Panc1 (cell line): ENCODE data around the gene SGMS1. TPM values are rescaled to one million over a fixed set of nuclear protein-coding genes. Genes with fewer than 3 reads are reported as not detected.

Source experiments
- ATAC-seq: fragments of 200-7000 bp; cut with Tn5 transposase; 2 replicates; pipeline ENCODE4 v1.9.1; 2020; ENCODE audit warnings: mild to moderate bottlenecking, moderate library complexity
- BruUV-seq: library from RNA; stranded (reverse); fragments of 400-500 nt; replicated peaks from 2 replicates; lab custom pipeline; 2021; lab: Mats Ljungman, UMichigan
- CTCF ChIA-PET: fragments of 300-600 bp; sonication (Branson Sonifier 250); formaldehyde crosslinking; loops from one replicate; lab custom pipeline; 2022; ENCODE audit warnings: antibody characterized with exemption; lab: Charles Lee
- POLR2A ChIA-PET: fragments of 300-600 bp; sonication (Branson Sonifier 250); formaldehyde crosslinking; loops from one replicate; lab custom pipeline; 2022; ENCODE audit warnings: antibody characterized with exemption; lab: Charles Lee
- DNase-seq: peaks from one replicate; pipeline ENCODE4 v3.0.0-alpha.2; 2010; ENCODE audit warnings: low read depth, low spot score
- H3K27ac ChIP-seq: 2 replicates; pipeline ENCODE4 v1.5.1; 2011; ENCODE audit warnings: mild to moderate bottlenecking, low read length, inconsistent platforms
- H3K27me3 ChIP-seq: fragments of 200-500 bp; sonication (Bioruptor generic); 2 replicates; pipeline ENCODE4 v1.6.0; 2014; ENCODE audit warnings: low read length, inconsistent platforms; ENCODE audit not compliant: control insufficient read depth, insufficient read depth
- H3K36me3 ChIP-seq: fragments of 200-500 bp; sonication (Bioruptor generic); 2 replicates; pipeline ENCODE4 v1.5.1; 2014; ENCODE audit warnings: inconsistent platforms, mild to moderate bottlenecking, low read length, moderate library complexity; ENCODE audit not compliant: control insufficient read depth, insufficient read depth
- H3K4me1 ChIP-seq: 2 replicates; pipeline ENCODE4 v1.5.1; 2011; ENCODE audit warnings: inconsistent platforms, mild to moderate bottlenecking, low read length, moderate library complexity; ENCODE audit not compliant: control insufficient read depth, insufficient read depth
- H3K4me3 ChIP-seq, 2 experiments: 2 replicates each; pipeline ENCODE4 v1.5.1; 2011 to 2012; ENCODE audit warnings: low read depth in 2 of 2, low read length in 2 of 2, mild to moderate bottlenecking in 2 of 2, inconsistent platforms in 1 of 2, moderate library complexity in 1 of 2
- H3K9me3 ChIP-seq: fragments of 200-500 bp; sonication (Bioruptor generic); 2 replicates; pipeline ENCODE4 v1.5.1; 2014; ENCODE audit warnings: low read depth, mild to moderate bottlenecking, inconsistent platforms, low read length, moderate library complexity; ENCODE audit not compliant: control insufficient read depth, insufficient read depth
- POLR2AphosphoS5 ChIP-seq: IDR thresholded peaks from 2 replicates; pipeline ENCODE4 v1.6.1; 2012; ENCODE audit warnings: mild to moderate bottlenecking, low read depth, low read length, moderate library complexity
- SIN3A ChIP-seq: IDR thresholded peaks from 2 replicates; pipeline ENCODE4 v1.6.1; 2012; ENCODE audit warnings: low read depth, mild to moderate bottlenecking, low read length, moderate library complexity, borderline replicate concordance; ENCODE audit not compliant: insufficient read depth
- TCF7L2 ChIP-seq: IDR thresholded peaks from 2 replicates; pipeline ENCODE4 v1.6.1; 2011; ENCODE audit warnings: mild to moderate bottlenecking, low read depth, low read length, inconsistent platforms
- in situ Hi-C: cut with HindIII; loops from 2 replicates; pipeline ENCODE4 v1.10.0; 2016; ENCODE audit warnings: low sequenced_read_pairs, low pct_unique_long_range_greater_than_20kb
- intact Hi-C: fragments of 100-400 bp; cut with micrococcal nuclease; formaldehyde crosslinking; loops from one replicate; pipeline ENCODE4 v1.10.0; 2022; ENCODE audit not compliant: unreplicated experiment
- total RNA-seq: library from RNA; stranded (reverse); gene quantifications from one replicate; pipeline ENCODE4 v1.2.1, GENCODE V29; 2021; ENCODE audit not compliant: unreplicated experiment
- TF ChIP-seq, protein P1 (sequence below): fragments of 450-650 bp; IDR thresholded peaks from 2 replicates; pipeline ENCODE4 v1.5.1; 2017; ENCODE audit warnings: mild to moderate bottlenecking
- TF ChIP-seq, protein P2 (sequence below), 2 experiments: IDR thresholded peaks; 2 replicates each; pipeline ENCODE4 v1.6.1; 2011 to 2012; ENCODE audit warnings: low read depth in 2 of 2, control low read depth in 1 of 2, low read length in 1 of 2, mild to moderate bottlenecking in 1 of 2, moderate library complexity in 1 of 2; ENCODE audit not compliant: insufficient read depth in 1 of 2

SGMS1 gene
- total RNA-seq, 1 experiment from 2014 or later, result 22.0 TPM

DNA sequence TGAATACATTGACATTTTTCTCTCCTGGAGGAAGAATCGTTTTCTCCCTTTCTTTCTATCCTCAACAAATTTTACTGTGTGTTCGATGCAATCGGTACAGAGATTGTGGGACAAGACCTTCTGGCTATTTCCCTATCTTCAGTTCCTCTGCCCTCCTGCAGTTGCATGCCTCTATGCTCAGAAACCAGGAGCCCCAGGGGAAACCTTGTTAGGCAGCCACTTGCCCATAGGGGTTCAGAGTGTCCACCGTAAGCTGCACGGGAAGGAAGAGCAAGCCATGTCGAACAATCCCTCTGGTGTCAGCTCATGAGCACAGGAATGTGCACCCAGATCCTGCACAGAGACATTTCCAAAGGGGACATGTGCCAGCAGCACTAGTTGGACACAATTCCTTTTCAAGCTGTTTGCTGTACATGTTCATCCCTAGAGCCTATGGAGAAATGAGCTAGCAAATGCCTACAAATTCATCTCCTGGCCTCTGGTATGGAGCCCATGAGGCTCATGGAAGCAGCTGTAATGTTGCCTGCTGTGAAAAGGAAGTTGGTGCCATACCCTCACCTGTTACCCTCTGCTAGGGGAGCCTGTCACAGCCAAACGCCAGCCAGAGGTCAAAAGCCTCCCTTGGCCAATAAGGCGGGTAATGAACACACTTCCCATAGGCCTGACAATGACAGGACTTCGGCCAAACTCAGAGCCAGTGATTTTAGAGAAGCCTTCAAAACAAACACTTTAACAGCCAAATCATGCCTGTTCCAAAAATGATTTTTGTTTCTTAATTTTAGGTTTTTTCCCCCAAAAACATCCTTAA, 336.6 kb downstream of the SGMS1 start:
- no peaks in the 10 kb centered on the region for H3K4me1 ChIP-seq
- BruUV-seq, result no TSS peak
- in situ Hi-C loops (no loop called here), intact Hi-C loops (no loop called here)
- ATAC-seq, result no peak
- ChIA-PET POLR2A (no interaction called here), CTCF (no interaction called here)
- H3K9me3 ChIP-seq, result no peaks in the 10 kb centered on the region
- no peak for DNase-seq
- H3K27ac ChIP-seq, result no peak overlapping the region
- no peak overlapping the region for H3K4me3 ChIP-seq
- H3K36me3 ChIP-seq, result no peaks in the 10 kb centered on the region
- H3K27me3 ChIP-seq, result peaks cover 2% of the 10 kb centered on the region
- TF ChIP-seq POLR2AphosphoS5, result no peak
- no peak for TF ChIP-seq TCF7L2

DNA sequence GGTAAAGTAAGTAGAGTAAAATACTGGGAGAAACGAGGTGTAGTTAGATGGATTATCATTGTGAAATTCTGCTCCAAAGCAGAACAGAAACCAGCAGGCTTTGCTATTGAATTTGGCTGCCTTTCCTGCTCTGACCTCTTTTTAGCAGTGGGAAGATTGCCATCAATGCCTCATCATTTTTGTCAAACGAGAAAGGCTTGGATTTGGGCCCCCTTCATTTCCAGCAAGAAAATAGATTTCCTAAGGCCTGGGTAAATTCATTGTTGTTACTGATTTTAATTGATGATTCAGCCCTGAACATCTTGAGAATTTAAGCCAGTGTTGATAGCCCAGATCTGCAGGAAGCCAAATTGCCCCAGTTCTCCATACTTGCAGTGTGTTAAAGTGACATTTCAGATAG, 337.2 kb downstream of the SGMS1 start:
- CTCF ChIA-PET, result no interaction called here
- TF ChIP-seq, protein P1, sequence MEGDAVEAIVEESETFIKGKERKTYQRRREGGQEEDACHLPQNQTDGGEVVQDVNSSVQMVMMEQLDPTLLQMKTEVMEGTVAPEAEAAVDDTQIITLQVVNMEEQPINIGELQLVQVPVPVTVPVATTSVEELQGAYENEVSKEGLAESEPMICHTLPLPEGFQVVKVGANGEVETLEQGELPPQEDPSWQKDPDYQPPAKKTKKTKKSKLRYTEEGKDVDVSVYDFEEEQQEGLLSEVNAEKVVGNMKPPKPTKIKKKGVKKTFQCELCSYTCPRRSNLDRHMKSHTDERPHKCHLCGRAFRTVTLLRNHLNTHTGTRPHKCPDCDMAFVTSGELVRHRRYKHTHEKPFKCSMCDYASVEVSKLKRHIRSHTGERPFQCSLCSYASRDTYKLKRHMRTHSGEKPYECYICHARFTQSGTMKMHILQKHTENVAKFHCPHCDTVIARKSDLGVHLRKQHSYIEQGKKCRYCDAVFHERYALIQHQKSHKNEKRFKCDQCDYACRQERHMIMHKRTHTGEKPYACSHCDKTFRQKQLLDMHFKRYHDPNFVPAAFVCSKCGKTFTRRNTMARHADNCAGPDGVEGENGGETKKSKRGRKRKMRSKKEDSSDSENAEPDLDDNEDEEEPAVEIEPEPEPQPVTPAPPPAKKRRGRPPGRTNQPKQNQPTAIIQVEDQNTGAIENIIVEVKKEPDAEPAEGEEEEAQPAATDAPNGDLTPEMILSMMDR, result no peak
- TF ChIP-seq TCF7L2, result no peak
- TF ChIP-seq, protein P2, sequence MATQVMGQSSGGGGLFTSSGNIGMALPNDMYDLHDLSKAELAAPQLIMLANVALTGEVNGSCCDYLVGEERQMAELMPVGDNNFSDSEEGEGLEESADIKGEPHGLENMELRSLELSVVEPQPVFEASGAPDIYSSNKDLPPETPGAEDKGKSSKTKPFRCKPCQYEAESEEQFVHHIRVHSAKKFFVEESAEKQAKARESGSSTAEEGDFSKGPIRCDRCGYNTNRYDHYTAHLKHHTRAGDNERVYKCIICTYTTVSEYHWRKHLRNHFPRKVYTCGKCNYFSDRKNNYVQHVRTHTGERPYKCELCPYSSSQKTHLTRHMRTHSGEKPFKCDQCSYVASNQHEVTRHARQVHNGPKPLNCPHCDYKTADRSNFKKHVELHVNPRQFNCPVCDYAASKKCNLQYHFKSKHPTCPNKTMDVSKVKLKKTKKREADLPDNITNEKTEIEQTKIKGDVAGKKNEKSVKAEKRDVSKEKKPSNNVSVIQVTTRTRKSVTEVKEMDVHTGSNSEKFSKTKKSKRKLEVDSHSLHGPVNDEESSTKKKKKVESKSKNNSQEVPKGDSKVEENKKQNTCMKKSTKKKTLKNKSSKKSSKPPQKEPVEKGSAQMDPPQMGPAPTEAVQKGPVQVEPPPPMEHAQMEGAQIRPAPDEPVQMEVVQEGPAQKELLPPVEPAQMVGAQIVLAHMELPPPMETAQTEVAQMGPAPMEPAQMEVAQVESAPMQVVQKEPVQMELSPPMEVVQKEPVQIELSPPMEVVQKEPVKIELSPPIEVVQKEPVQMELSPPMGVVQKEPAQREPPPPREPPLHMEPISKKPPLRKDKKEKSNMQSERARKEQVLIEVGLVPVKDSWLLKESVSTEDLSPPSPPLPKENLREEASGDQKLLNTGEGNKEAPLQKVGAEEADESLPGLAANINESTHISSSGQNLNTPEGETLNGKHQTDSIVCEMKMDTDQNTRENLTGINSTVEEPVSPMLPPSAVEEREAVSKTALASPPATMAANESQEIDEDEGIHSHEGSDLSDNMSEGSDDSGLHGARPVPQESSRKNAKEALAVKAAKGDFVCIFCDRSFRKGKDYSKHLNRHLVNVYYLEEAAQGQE (IDR thresholded peaks at IDR 0.05; ENCODE audit: insufficient read depth in 1 of 2, low read depth in 2 of 2, low read length in 1 of 2), result no peak

DNA sequence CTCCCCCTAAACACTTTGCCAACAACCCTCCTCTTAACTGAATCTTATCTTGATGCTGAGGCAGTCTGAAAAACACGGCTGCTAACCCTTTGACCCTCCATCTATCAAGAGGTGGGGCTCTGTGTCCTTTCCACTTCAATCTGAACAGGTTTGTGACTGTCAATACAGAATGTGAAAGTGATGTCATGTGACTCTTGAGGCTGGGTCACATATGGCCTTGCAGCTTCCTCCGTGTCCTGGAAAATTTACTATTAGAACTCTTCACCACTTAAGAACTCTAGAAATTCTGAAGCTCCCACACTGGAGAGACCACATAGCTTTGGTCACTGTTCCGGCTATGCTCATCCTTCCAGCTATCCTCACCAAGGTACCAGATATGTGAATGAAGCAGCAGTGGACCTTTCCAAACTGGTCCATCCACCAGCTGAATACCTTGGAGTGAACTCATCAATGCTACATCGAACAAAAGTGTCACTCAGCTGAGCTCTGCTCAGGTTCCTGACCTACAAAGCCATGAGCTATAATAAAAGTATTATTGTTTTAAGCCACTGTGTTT, 341.7 kb downstream of the SGMS1 start:
- BruUV-seq, result no TSS peak
- H3K27me3 ChIP-seq, result peaks cover 23% of the 10 kb centered on the region
- no peaks in the 10 kb centered on the region for H3K9me3 ChIP-seq
- CTCF ChIA-PET, result no interaction called here
- DNase-seq, result no peak
- intact Hi-C loops, result no loop called here
- H3K27ac ChIP-seq, result no peak overlapping the region
- H3K36me3 ChIP-seq, result no peaks in the 10 kb centered on the region
- no peak overlapping the region for H3K4me3 ChIP-seq
- H3K4me1 ChIP-seq, result no peaks in the 10 kb centered on the region
- POLR2A ChIA-PET, result no interaction called here
- in situ Hi-C loops, result no loop called here
- TF ChIP-seq, protein P1, result no peak
- TF ChIP-seq TCF7L2 (no peak), SIN3A (no peak), POLR2AphosphoS5 (no peak)
- TF ChIP-seq, protein P2 (IDR thresholded peaks at IDR 0.05; ENCODE audit: insufficient read depth in 1 of 2, low read depth in 2 of 2, low read length in 1 of 2), result no peak
- ATAC-seq, result no peak

More for the DNA sequence above, 337.2 kb downstream of the SGMS1 start:
- intact Hi-C loops, result no loop called here
- DNase-seq (no peak), ATAC-seq (no peak)
- H3K27ac ChIP-seq, result no peak overlapping the region
- in situ Hi-C loops, result no loop called here
- H3K27me3 ChIP-seq, result peaks cover 5% of the 10 kb centered on the region
- POLR2A ChIA-PET, result no interaction called here
- no peak overlapping the region for H3K4me3 ChIP-seq
- no peaks in the 10 kb centered on the region for H3K9me3 ChIP-seq
- no TSS peak for BruUV-seq
- H3K36me3 ChIP-seq, result no peaks in the 10 kb centered on the region
- H3K4me1 ChIP-seq, result no peaks in the 10 kb centered on the region
